HG03571 (cell line): ENCODE results near the gene SERTM1.

Source experiments
- ATAC-seq: cut with Tn5 transposase; IDR thresholded peaks from one replicate; pipeline ENCODE4 v1.9.1; 2021; ENCODE audit not compliant: unreplicated experiment

The SERTM1 gene

DNA sequence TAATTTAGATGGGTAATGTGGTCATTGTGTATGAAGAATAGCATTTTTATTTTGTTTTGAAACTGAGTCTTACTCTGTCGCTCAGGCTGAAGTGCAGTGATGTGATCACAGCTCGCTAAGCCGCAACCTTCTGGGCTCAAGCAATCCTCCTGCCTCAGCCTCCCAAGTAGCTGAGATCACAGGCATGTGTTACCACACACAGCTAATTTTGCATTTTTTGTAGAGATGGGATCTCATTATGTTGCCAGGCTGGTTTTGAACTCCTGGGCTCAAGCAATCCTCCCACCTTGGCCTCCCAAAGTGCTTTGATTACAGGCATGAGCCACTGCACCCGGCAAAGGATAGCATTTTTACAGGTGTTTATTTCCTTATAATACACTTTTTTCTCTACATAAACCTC lies 36.6 kb downstream of the SERTM1 start:
- no peak for ATAC-seq

- ATAC-seq = no peak
Observed at GRCh38 chr13:36712290-36712689, 38.5 kb downstream of the SERTM1 start.

DNA sequence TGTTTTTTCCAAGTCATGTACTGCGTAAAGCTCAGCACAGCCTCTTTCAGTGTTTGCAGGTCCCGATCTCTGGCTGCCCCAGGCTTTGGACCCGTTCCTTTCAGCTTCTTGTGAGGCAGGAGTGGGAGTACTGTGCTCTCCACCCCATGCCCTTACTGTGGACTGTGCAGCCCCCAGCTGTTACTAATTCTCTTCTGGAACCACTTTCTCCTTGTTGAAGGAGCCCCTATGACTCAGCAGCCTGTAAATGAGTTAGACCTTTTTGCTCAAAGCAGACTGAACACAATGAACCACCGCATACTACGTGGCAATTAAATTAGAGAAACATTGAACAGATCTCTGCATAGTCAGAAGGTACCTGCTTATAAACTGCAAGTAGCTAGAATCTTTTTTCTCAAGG lies 39.0 kb downstream of the SERTM1 start:
- ATAC-seq = no peak

- no peak for ATAC-seq
Observed at GRCh38 chr13:36713887-36714286, 40.1 kb downstream of the SERTM1 start.

DNA sequence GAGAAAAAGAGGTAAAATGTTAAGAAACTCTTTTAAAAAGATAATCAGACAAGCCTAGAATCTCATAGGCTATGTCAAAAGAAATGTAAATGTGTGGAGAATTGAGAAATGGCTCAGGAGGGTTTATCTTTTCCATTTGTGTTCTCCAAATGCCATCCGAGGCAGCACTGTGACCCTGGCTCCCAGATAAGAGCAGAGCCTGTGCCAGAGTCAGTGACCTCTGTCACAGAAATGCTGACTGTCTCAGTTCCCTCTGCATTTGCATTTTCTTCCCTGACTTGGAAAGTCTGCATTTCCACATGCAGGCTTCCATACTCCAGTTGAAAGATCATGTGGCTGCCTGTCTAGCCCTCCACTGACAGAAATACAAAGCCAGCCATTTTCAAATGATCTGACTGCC lies 42.0 kb downstream of the SERTM1 start:
- no peak for ATAC-seq

GRCh38 chr13:36717017-36717416 lies 43.2 kb downstream of the SERTM1 start:
- no peak for ATAC-seq

DNA sequence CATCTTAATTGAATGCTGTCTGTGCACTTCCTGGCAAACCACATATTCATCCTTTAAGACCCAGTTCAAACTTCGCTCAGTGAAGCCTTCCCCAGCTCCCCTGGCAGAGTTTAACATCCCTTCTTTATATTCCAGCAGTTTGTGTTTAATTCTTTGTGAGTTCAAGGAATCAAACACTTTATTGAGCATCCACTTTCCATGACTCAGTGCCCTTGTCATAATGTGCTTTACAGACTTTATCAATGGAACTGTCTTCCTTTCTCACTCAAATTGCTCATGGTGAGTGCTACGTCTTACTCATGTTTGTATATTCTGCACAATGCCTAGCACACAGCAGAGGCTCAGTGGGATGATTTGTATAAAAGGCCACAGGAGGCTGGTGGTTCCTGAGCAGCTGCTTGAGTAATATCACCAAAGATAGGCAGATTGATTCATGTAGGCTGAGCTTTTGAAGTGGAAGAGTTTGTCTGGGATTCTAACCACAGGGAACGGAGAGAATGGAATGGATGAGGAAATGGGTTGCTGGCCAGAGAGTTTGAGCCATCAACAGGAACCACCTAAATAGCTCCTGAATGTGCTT lies 44.2 kb downstream of the SERTM1 start:
- no peak for ATAC-seq

GRCh38 chr13:36718686-36719085 lies 44.9 kb downstream of the SERTM1 start:
- no peak for ATAC-seq

DNA sequence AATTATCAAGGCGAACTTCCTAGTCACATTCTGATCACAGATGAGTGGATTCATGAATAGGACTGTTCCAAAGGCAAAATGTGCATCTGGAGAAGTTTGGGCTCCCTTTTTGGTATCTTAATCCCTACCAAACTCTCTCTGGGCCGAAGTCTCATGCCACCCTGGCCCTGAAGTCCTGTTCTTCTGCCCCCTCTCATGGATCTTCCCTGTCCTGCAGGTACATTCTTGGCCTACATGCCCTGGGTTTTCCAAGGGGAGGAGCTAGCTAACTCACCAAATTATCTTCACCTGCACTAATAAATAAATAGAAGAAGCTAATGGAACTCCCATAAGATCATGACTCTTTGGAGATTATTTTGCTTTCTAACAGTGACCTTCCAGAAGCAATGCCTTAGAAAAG lies 50.3 kb downstream of the SERTM1 start:
- ATAC-seq = no peak

GRCh38 chr13:36725936-36726335 lies 52.1 kb downstream of the SERTM1 start:
- ATAC-seq = no peak

- no peak for ATAC-seq
Observed at GRCh38 chr13:36728006-36728405, 54.2 kb downstream of the SERTM1 start.

DNA sequence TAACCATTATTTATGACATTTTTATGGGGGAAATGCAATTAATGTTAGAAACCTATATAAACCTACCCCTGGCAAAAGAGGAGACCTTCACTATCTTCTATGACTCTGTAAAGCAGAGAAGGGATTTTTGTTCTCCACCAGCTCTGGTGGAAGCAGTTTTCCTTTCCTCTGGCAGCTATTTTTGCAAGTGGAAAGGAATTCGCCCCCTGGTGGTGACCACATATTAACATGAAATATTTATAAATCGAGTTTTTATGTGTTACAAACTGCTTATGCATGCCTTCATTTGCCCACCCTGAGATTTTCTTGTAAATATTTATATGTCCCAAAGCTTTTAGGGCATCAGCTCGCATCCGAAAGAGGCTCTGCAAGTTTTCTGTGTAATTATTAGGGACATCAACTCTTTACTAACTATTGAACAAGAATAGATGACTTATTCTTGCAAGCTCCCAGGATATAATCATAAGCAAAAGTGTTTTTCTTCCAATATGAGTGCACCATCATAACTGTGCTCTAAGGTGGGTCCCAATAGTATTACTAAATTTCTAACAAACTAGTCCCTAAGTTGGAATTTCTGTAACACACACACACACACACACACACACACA lies 62.4 kb downstream of the SERTM1 start:
- no peak for ATAC-seq

DNA sequence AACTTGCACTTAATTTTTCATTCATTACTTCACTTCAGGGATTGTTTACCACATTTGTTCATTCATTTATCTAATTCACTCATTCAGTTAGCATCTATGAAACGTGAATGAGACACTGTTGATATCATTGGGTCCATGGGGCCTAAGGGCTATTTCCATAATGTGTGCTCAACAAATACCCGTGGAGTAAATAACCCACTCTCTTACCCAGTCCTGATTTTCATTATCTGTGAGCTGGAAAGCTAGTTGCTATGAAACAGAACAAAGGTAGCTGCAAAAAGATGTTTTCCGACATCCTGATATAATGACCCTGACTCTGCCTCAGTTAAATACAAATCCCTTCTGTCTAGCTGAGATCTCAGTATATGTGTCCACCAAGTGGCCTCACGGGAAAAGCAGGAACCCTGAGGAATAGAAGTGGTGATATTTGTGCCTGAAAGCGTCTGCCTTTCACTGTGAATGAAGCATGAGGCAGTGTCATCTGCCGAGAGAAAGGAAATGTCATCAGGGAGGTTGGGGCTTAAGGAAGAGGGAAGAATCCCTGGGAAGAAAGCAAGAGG lies 63.8 kb downstream of the SERTM1 start:
- no peak for ATAC-seq

- ATAC-seq = no peak
Observed at GRCh38 chr13:36745436-36745835, 71.6 kb downstream of the SERTM1 start.

GRCh38 chr13:36746051-36746450 lies 72.2 kb downstream of the SERTM1 start:
- ATAC-seq = no peak
